GM10266 (cell line): ENCODE results near the gene CLSTN3.

Experiments
- DNase-seq: peaks from one replicate; pipeline ENCODE4 v3.0.0; 2012; ENCODE audit errors: extremely low spot score
- CTCF ChIP-seq: IDR thresholded peaks from 2 replicates; pipeline ENCODE4 v1.5.1; 2012; ENCODE audit warnings: mild to moderate bottlenecking, low read depth; ENCODE audit not compliant: control insufficient read depth, insufficient read depth; ENCODE audit errors: missing control alignments

CLSTN3 gene

DNA sequence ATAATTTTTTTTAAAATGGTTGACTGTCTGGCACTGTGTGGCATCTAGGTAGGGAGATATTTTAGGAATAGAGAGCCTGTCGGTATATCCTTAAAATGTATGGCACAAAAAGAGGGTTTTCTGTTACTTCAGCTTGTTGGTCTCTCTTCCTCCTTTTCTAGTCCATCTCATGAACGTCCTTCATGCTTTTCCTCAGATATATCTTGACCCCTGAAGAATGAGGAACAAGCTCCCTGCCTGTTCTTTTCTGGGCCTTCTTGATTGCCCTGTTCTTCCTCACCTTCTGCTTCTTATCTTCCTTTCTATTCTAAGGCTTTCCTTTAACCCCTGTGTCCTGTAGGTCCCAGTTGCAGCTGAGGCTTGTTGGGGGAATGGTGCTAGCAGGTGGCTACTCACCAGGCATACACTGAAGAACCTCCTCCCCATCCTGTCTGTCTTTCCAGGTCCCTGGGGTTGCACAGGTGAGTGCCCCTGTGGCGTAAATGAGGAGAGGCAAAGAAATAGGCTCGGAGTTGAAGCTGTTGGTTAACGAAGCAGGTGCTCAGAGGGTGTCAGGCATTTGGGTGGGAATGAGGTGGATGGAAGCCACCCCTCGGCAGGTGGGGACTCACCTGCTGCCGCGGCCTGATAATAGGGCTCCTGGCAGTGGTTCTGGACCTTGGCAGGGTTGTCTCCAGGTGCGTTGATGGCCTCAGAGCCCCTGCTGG is 30.7 kb upstream of the CLSTN3 start:
- TF ChIP-seq CTCF: no peak
- DNase-seq: no peak

GRCh38 chr12:7100239-7100638 is 29.9 kb upstream of the CLSTN3 start:
- no peak for TF ChIP-seq CTCF
- no peak for DNase-seq

GRCh38 chr12:7101047-7101693 is 29.0 kb upstream of the CLSTN3 start:
- TF ChIP-seq CTCF: no peak
- DNase-seq: no peak

DNA sequence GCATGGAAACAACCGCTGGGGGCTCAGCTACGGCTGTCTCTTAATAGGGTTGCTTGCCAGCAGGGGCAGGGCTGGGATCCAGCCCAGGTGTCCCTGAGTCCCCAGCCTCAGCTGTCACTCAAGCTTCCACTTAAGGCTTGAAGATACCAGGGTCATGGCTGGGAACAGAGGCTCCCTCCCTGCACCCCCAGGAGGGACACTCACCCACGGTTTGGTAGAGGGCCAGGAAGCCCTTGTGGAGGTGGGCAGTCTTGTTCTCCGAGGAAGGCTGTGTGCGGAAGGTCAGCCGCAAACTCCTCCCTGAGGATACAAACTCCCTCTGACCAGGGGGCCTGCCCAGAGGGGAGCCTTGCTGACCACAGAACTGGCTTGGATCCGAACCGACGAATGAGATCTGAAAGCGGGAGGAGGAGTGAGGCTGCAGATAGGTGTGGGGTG is 28.5 kb upstream of the CLSTN3 start:
- no peak for TF ChIP-seq CTCF
- no peak for DNase-seq

- no peak for DNase-seq
- no peak for TF ChIP-seq CTCF
These were observed 27.6 kb upstream of the CLSTN3 start for GRCh38 chr12:7102582-7102981.

DNA sequence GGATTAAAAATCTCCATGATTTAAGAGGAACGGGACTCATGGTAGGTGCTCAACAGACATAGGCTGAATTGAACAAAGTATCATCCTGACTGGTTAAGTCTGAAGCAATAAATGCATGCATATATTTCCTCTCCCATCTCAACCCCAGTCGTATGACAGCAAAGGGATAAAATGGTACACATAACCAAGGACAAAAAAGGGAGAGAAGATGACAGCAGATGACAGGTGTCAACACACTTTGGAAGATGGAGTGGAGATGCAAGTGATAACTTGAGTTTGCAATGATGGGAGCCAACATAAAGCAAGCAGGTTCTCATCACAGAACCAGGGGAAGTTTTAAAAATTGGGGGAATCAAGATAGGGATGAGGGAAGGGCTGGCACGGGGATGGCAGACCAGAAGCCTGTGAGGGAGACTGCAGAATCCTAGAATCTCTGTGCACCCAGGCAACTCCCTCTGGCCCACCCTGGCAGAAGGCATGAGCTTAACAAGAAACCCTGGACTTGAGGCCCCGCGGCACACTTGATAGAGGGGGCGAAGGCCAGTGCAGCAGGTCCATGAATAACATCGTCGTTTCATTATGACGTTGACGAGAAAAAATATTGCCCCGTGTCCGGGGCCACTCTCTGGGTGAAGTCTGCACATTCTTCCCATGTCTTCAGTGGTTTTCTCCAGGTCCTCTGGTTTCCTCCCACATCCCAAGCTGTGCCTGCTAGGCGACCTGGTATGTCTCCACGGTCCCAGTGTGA is 26.2 kb upstream of the CLSTN3 start:
- no peak for DNase-seq
- TF ChIP-seq CTCF: no peak
